Measurements from ENCODE around the gene DENND2A. TPM values are rescaled to one million over a fixed set of nuclear protein-coding genes. Genes with fewer than 3 reads are reported as not detected.

DENND2A gene
- total and polyA plus RNA-seq, 10 of the 15 experiments (the other 5 are each of a cell fraction or from before 2014, with no cell fraction given): 0.01 TPM; not detected in 9

GRCh38 chr7:140577651-140578050 lies 63.0 kb downstream of the DENND2A start:
- in situ Hi-C loops (cut with MboI): no loop called here
- no peak for FAIRE-seq

More at GRCh38 chr7:140577651-140578050, 63.0 kb downstream of the DENND2A start:
- no peak for ATAC-seq
- intact Hi-C loops (cut with micrococcal nuclease; ENCODE audit: unreplicated experiment): no loop called here
- H3K4me2 ChIP-seq (ENCODE audit: control insufficient read depth, insufficient read depth): no peak overlapping the region
- ChIA-PET POLR2A (no interaction called here), SMC1A (ENCODE audit: uncharacterized antibody, unreplicated experiment) (no interaction called here), CTCF (no interaction called here), RAD21 (ENCODE audit: unreplicated experiment) (no interaction called here)
- H3K27me3 ChIP-seq (replicated peaks in 1 of 2; ENCODE audit: control insufficient read depth in 2 of 2, insufficient read depth in 2 of 2, low read length in 1 of 2): peaks cover 0 to 2% of the 10 kb centered on the region in 2 experiments; a peak in 1 of 4 replicates
- DNase-seq (ENCODE audit: low read depth, low spot score): no peak
- BruUV-seq (replicated peaks): no TSS peak
- H2AFZ ChIP-seq (ENCODE audit: control insufficient read depth, low read depth, low read length): no peak overlapping the region
- no peak overlapping the region for H3K4me3 ChIP-seq
- no peaks in the 10 kb centered on the region for H4K20me1 ChIP-seq (ENCODE audit: control insufficient read depth, insufficient read depth)
- WGBS (ENCODE audit: insufficient coverage, insufficient replicate concordance, low lambda C conversion rate, missing lambda C conversion rate): 58% methylated on average over 5 of the region's 5 CpGs
- no peaks in the 10 kb centered on the region for H3K79me2 ChIP-seq (ENCODE audit: control insufficient read depth, insufficient read depth, low read length)
- no peak for TF ChIP-seq PRDM15 (CRISPR knock-in tag; IDR thresholded peaks at IDR 0.05)
- no peak for TF ChIP-seq NR2F1 (conservative IDR thresholded peaks at IDR 0.05)
- H3K36me3 ChIP-seq (ENCODE audit: control insufficient read depth in 2 of 2, insufficient read depth in 2 of 2, low read length in 1 of 2): no peaks in the 10 kb centered on the region
- H3K4me1 ChIP-seq (ENCODE audit: control insufficient read depth, insufficient read depth, low read length): no peaks in the 10 kb centered on the region
- H3K27ac ChIP-seq (ENCODE audit: control insufficient read depth, insufficient read depth): no peak overlapping the region
- H3K9ac ChIP-seq (ENCODE audit: control insufficient read depth, insufficient read depth, low read length): no peak overlapping the region
- no peaks in the 10 kb centered on the region for H3K9me3 ChIP-seq (replicated peaks; ENCODE audit: control insufficient read depth, insufficient read depth, low read length)

All from GM12878 (cell line).